Measurements from ENCODE around the gene CHKA. TPM values are rescaled to one million over a fixed set of nuclear protein-coding genes. Genes with fewer than 3 reads are reported as not detected.
A peak's percentile ranks its signal among the peaks of the same experiment; 100 is the strongest.

The CHKA gene
- total RNA-seq, 1 experiment from 2014 or later, result 136 TPM

DNA sequence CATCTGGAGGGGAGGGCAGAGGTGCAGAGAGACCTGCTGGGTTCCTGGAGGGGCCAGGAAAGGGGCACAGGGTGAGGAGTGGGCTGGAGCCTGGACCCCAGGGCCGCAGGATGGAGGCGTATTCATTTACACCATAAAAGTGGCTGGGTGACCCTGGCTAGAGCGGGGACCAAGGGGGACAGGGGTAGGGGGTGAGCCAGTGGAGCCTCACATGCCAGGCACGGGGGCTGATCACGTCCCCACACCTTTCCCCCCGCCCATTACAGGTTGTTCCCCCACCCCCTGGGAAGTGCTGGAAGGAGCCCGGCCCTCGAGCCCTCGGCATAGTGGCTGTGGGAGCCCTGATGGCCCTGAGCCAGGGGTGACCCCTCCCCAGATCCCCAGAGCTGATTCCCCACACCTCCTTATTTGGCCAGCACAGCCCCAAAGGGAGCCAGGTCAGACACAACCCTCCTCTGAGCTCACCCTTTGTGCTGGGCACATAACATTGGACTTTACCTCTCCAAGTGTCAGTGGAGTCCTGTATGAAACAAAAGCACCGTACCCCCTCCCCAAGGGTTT, 81.6 kb downstream of the CHKA start:
- CTCF ChIA-PET, result no interaction called here
- intact Hi-C loops (cut with micrococcal nuclease; ENCODE audit: unreplicated experiment) (no loop called here), in situ Hi-C loops (cut with HindIII; ENCODE audit: low pct_unique_long_range_greater_than_20kb, low sequenced_read_pairs) (no loop called here)
- peaks cover 2% of the 10 kb centered on the region; the same call in 1 of the 2 replicates for H3K36me3 ChIP-seq (ENCODE audit: control insufficient read depth, insufficient read depth, low read length)
- no TSS peak for BruUV-seq (replicated peaks)
- no peaks in the 10 kb centered on the region for H3K27me3 ChIP-seq (ENCODE audit: control insufficient read depth, insufficient read depth, low read length)
- H3K9me3 ChIP-seq (ENCODE audit: control insufficient read depth, insufficient read depth, low read depth, low read length), result no peaks in the 10 kb centered on the region
- POLR2A ChIA-PET, result interaction anchor here (0.6 kb wide), 1 partner anchor 80 kb away, joined by 3 read pairs; no protein-coding TSS in a partner anchor
- no peak for ATAC-seq
- TF ChIP-seq TCF7L2 (IDR thresholded peaks at IDR 0.05; ENCODE audit: low read depth, low read length) (no peak), REST (IDR thresholded peaks at IDR 0.05; ENCODE audit: insufficient read depth in 1 of 2, low read depth in 2 of 2, low read length in 1 of 2) (no peak), SIN3A (IDR thresholded peaks at IDR 0.05; ENCODE audit: borderline replicate concordance, insufficient read depth, low read depth, low read length) (no peak), POLR2AphosphoS5 (IDR thresholded peaks at IDR 0.05; ENCODE audit: low read depth, low read length) (no peak)
- TF ChIP-seq, protein P1, sequence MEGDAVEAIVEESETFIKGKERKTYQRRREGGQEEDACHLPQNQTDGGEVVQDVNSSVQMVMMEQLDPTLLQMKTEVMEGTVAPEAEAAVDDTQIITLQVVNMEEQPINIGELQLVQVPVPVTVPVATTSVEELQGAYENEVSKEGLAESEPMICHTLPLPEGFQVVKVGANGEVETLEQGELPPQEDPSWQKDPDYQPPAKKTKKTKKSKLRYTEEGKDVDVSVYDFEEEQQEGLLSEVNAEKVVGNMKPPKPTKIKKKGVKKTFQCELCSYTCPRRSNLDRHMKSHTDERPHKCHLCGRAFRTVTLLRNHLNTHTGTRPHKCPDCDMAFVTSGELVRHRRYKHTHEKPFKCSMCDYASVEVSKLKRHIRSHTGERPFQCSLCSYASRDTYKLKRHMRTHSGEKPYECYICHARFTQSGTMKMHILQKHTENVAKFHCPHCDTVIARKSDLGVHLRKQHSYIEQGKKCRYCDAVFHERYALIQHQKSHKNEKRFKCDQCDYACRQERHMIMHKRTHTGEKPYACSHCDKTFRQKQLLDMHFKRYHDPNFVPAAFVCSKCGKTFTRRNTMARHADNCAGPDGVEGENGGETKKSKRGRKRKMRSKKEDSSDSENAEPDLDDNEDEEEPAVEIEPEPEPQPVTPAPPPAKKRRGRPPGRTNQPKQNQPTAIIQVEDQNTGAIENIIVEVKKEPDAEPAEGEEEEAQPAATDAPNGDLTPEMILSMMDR (IDR thresholded peaks at IDR 0.05), result no peak
- peak overlapping the region; percentile 94 for H3K27ac ChIP-seq (ENCODE audit: low read length)
- peak overlapping the region; percentile 72 to 92 for H3K4me3 ChIP-seq (ENCODE audit: low read depth in 2 of 2, low read length in 2 of 2)
- peaks cover 33% of the 10 kb centered on the region for H3K4me1 ChIP-seq (ENCODE audit: control insufficient read depth, insufficient read depth, low read length)
- DNase-seq (ENCODE audit: low read depth, low spot score), result no peak

- CTCF ChIA-PET, result no interaction called here
- ATAC-seq, result peak; percentile 84
Observed at GRCh38 chr11:68038718-68039525, 82.3 kb downstream of the CHKA start, which contains the start of gene TCIRG1. TSS of gene TCIRG1 (plus strand) at chr11:68039025. CDS start at chr11:68041272, 2,247 bp downstream.

More at GRCh38 chr11:68038718-68039525, 82.3 kb downstream of the CHKA start, which contains the start of gene TCIRG1:
- in situ Hi-C loops (cut with HindIII; ENCODE audit: low pct_unique_long_range_greater_than_20kb, low sequenced_read_pairs), result no loop called here
- H3K4me1 ChIP-seq (ENCODE audit: control insufficient read depth, insufficient read depth, low read length), result peaks cover 33% of the 10 kb centered on the region
- DNase-seq (ENCODE audit: low read depth, low spot score), result no peak
- H3K27me3 ChIP-seq (ENCODE audit: control insufficient read depth, insufficient read depth, low read length), result no peaks in the 10 kb centered on the region
- peak; percentile 81 for TF ChIP-seq POLR2AphosphoS5 (IDR thresholded peaks at IDR 0.05; ENCODE audit: low read depth, low read length)
- TF ChIP-seq SIN3A (IDR thresholded peaks at IDR 0.05; ENCODE audit: borderline replicate concordance, insufficient read depth, low read depth, low read length), result 0 out of 2 replicates have a peak, but pooled peaks have one; percentile 60
- TF ChIP-seq, protein P1 (IDR thresholded peaks at IDR 0.05), result no peak
- TF ChIP-seq REST (IDR thresholded peaks at IDR 0.05; ENCODE audit: insufficient read depth in 1 of 2, low read depth in 2 of 2, low read length in 1 of 2), result no peak
- TF ChIP-seq TCF7L2 (IDR thresholded peaks at IDR 0.05; ENCODE audit: low read depth, low read length), result no peak
- intact Hi-C loops (cut with micrococcal nuclease; ENCODE audit: unreplicated experiment), result no loop called here
- peak within 1 kb of the TSS; percentile 94 for H3K27ac ChIP-seq (ENCODE audit: low read length)
- peak within 1 kb of the TSS; percentile 72 to 92 for H3K4me3 ChIP-seq (ENCODE audit: low read depth in 2 of 2, low read length in 2 of 2)
- POLR2A ChIA-PET, result interaction anchor here (0.6 kb wide), 1 partner anchor 154 kb away, joined by 3 read pairs; no protein-coding TSS in a partner anchor
- BruUV-seq (replicated peaks), result no TSS peak
- peaks cover 5% of the 10 kb centered on the region; the same call in 1 of the 2 replicates for H3K36me3 ChIP-seq (ENCODE audit: control insufficient read depth, insufficient read depth, low read length)
- no peaks in the 10 kb centered on the region for H3K9me3 ChIP-seq (ENCODE audit: control insufficient read depth, insufficient read depth, low read depth, low read length)

Measured in Panc1 (cell line).